Measurements from ENCODE around the gene DHRS1. TPM values are rescaled to one million over a fixed set of nuclear protein-coding genes. Genes with fewer than 3 reads are reported as not detected.
"Not testable (repeated sequence)": the region's sequence is repeated elsewhere in the genome, so short reads cannot be mapped to it uniquely, and the experiment has no call there.

Gene DHRS1
- total RNA-seq, 1 donor from 2014 or later, result 26.5 TPM

- H3K9ac ChIP-seq (ENCODE audit: low read length), result no peak overlapping the region
- peaks cover 11% of the 10 kb centered on the region for H3K4me1 ChIP-seq (ENCODE audit: insufficient read depth, low read length)
- H3K27me3 ChIP-seq (ENCODE audit: insufficient read depth, low read length), result no peaks in the 10 kb centered on the region
- no peak overlapping the region for H3K27ac ChIP-seq (ENCODE audit: low read depth, low read length)
- no peak overlapping the region for H3K4me3 Mint-ChIP-seq (ENCODE audit: unreplicated experiment)
- FAIRE-seq (no peak), DNase-seq (ENCODE audit: low read depth) (no peak)
- no peaks in the 10 kb centered on the region for H3K9me3 Mint-ChIP-seq (ENCODE audit: unreplicated experiment)
- H3K36me3 ChIP-seq (ENCODE audit: insufficient read depth, low read length), result no peaks in the 10 kb centered on the region
- H3K9me3 ChIP-seq (ENCODE audit: insufficient read depth, low read depth, low read length), result no peaks in the 10 kb centered on the region
- peaks cover 22% of the 10 kb centered on the region for H3K4me1 Mint-ChIP-seq (ENCODE audit: low read depth, unreplicated experiment)
- no peak overlapping the region for H3K4me2 ChIP-seq (ENCODE audit: low read length)
- no peak overlapping the region for H3K4me3 ChIP-seq (ENCODE audit: insufficient read depth, low read depth, low read length)
- H3K27ac Mint-ChIP-seq (ENCODE audit: unreplicated experiment), result no peak overlapping the region
- H3K79me2 ChIP-seq (ENCODE audit: insufficient read depth, low read length), result no peaks in the 10 kb centered on the region
- H2AFZ ChIP-seq (ENCODE audit: low read depth, low read length), result no peak overlapping the region
- TF ChIP-seq EZH2 (IDR thresholded peaks at IDR 0.05; ENCODE audit: insufficient read depth, low read length), result no peak
- no peak for TF ChIP-seq CTCF (IDR thresholded peaks at IDR 0.05; ENCODE audit: insufficient read depth, low read depth, low read length)
- peaks cover 20% of the 10 kb centered on the region for H3K36me3 Mint-ChIP-seq (ENCODE audit: low read depth, unreplicated experiment)
- H3K27me3 Mint-ChIP-seq (ENCODE audit: low read depth, unreplicated experiment), result no peaks in the 10 kb centered on the region
- no peaks in the 10 kb centered on the region for H4K20me1 ChIP-seq (ENCODE audit: insufficient read depth, low read length)
Observed at GRCh38 chr14:24249230-24250021, 50.2 kb downstream of the DHRS1 start.

DNA sequence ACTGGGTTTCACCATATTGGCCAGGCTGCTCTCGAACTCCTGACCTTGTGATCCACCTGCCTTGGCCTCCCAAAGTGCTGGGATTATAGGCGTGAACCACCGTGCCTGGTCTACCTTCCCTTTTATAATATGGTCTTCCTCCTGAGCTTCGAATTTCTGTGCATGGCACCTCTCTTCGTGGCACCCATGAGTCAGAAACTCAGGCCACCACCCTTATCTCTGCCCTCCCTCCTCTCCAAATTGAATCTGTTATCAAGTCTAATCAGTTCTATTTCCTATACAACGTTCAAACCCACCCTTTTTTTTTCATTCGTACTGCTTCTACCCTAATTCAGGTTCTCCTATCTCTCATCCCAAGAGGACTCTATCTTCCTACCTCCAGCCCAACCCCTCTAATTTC, 52.2 kb downstream of the DHRS1 start:
- TF ChIP-seq CTCF (IDR thresholded peaks at IDR 0.05; ENCODE audit: insufficient read depth, low read depth, low read length) (no peak), EZH2 (IDR thresholded peaks at IDR 0.05; ENCODE audit: insufficient read depth, low read length) (no peak)
- no peaks in the 10 kb centered on the region for H3K9me3 Mint-ChIP-seq (ENCODE audit: unreplicated experiment)
- Histone ChIP-seq H2AFZ (ENCODE audit: low read depth, low read length) (no peak overlapping the region), H3K4me3 (ENCODE audit: insufficient read depth, low read depth, low read length) (no peak overlapping the region), H3K4me1 (ENCODE audit: insufficient read depth, low read length) (peaks cover 16% of the 10 kb centered on the region), H3K79me2 (ENCODE audit: insufficient read depth, low read length) (no peaks in the 10 kb centered on the region), H3K9ac (ENCODE audit: low read length) (no peak overlapping the region), H3K36me3 (ENCODE audit: insufficient read depth, low read length) (no peaks in the 10 kb centered on the region), H3K9me3 (ENCODE audit: insufficient read depth, low read depth, low read length) (no peaks in the 10 kb centered on the region), H3K27ac (ENCODE audit: low read depth, low read length) (no peak overlapping the region), H4K20me1 (ENCODE audit: insufficient read depth, low read length) (no peaks in the 10 kb centered on the region), H3K4me2 (ENCODE audit: low read length) (no peak overlapping the region), H3K27me3 (ENCODE audit: insufficient read depth, low read length) (no peaks in the 10 kb centered on the region)
- H3K4me3 Mint-ChIP-seq (ENCODE audit: unreplicated experiment), result no peak overlapping the region
- H3K36me3 Mint-ChIP-seq (ENCODE audit: low read depth, unreplicated experiment), result peaks cover 12% of the 10 kb centered on the region
- H3K27me3 Mint-ChIP-seq (ENCODE audit: low read depth, unreplicated experiment), result no peaks in the 10 kb centered on the region
- H3K27ac Mint-ChIP-seq (ENCODE audit: unreplicated experiment), result peak overlapping the region; percentile 89
- FAIRE-seq, result no peak
- peaks cover 22% of the 10 kb centered on the region for H3K4me1 Mint-ChIP-seq (ENCODE audit: low read depth, unreplicated experiment)
- DNase-seq (ENCODE audit: low read depth), result no peak

DNA sequence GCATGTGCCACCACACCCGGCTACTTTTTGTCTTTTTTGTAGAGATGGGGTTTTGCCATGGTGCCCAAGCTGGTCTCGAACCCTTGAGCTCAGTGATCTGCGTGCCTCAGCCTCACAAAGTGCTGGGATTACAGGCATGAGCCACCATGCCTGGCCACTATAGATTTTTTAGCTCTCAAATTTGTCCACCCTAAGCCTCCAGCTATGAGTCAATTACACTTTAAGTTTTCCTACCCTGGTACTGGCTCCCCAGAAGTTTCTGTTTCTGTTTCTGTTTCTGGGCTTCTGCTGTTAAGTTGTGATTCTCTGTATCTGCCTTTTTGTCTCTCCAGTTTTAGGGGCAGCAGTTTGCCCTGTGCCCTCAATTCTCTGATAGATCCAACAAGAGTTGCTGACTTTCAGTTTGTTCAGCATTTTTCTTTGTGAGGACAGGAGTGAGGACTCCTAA, 52.8 kb downstream of the DHRS1 start:
- H4K20me1 ChIP-seq (ENCODE audit: insufficient read depth, low read length), result peaks cover 2% of the 10 kb centered on the region
- no peak overlapping the region for H2AFZ ChIP-seq (ENCODE audit: low read depth, low read length)
- peaks cover 20% of the 10 kb centered on the region for H3K4me1 Mint-ChIP-seq (ENCODE audit: low read depth, unreplicated experiment)
- H3K4me2 ChIP-seq (ENCODE audit: low read length), result no peak overlapping the region
- no peak overlapping the region for H3K27ac Mint-ChIP-seq (ENCODE audit: unreplicated experiment)
- TF ChIP-seq CTCF (IDR thresholded peaks at IDR 0.05; ENCODE audit: insufficient read depth, low read depth, low read length) (no peak), EZH2 (IDR thresholded peaks at IDR 0.05; ENCODE audit: insufficient read depth, low read length) (no peak)
- H3K9me3 ChIP-seq (ENCODE audit: insufficient read depth, low read depth, low read length), result no peaks in the 10 kb centered on the region
- no peaks in the 10 kb centered on the region for H3K27me3 Mint-ChIP-seq (ENCODE audit: low read depth, unreplicated experiment)
- H3K27ac ChIP-seq (ENCODE audit: low read depth, low read length), result no peak overlapping the region
- H3K79me2 ChIP-seq (ENCODE audit: insufficient read depth, low read length), result peaks cover 3% of the 10 kb centered on the region
- peaks cover 10% of the 10 kb centered on the region for H3K4me1 ChIP-seq (ENCODE audit: insufficient read depth, low read length)
- H3K36me3 Mint-ChIP-seq (ENCODE audit: low read depth, unreplicated experiment), result peaks cover 12% of the 10 kb centered on the region
- no peaks in the 10 kb centered on the region for H3K9me3 Mint-ChIP-seq (ENCODE audit: unreplicated experiment)
- no peak for FAIRE-seq
- no peaks in the 10 kb centered on the region for H3K27me3 ChIP-seq (ENCODE audit: insufficient read depth, low read length)
- H3K36me3 ChIP-seq (ENCODE audit: insufficient read depth, low read length), result no peaks in the 10 kb centered on the region
- no peak for DNase-seq (ENCODE audit: low read depth)
- H3K4me3 ChIP-seq (ENCODE audit: insufficient read depth, low read depth, low read length), result no peak overlapping the region
- H3K9ac ChIP-seq (ENCODE audit: low read length), result no peak overlapping the region
- H3K4me3 Mint-ChIP-seq (ENCODE audit: unreplicated experiment), result peak overlapping the region; percentile 47

DNA sequence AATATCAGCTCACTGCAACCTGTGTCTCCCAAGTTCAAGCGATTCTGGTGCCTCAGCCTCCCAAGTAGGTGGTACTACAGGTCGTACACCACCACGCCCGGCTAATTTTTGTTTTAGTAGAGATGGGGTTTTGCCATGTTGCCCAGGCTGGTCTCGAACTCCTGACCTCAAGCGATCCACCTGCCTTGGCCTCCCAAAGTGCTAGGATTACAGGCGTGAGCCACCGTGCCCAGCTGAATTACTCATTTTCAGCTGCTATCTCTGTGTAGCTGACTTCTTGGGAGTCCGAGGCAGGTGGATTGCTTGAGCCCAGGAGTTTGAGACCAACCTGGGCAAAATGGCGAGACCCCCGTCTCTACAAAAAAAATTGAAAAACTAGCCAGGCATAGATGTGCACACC, 54.2 kb downstream of the DHRS1 start:
- not testable (repeated sequence) for H3K27ac Mint-ChIP-seq (ENCODE audit: unreplicated experiment); DNase-seq (ENCODE audit: low read depth); H3K27me3 ChIP-seq (ENCODE audit: insufficient read depth, low read length); FAIRE-seq; H3K27me3 Mint-ChIP-seq (ENCODE audit: low read depth, unreplicated experiment); H3K9ac ChIP-seq (ENCODE audit: low read length); H3K4me3 ChIP-seq (ENCODE audit: insufficient read depth, low read depth, low read length); H3K36me3 ChIP-seq (ENCODE audit: insufficient read depth, low read length); H3K4me2 ChIP-seq (ENCODE audit: low read length); H3K9me3 Mint-ChIP-seq (ENCODE audit: unreplicated experiment); H3K27ac ChIP-seq (ENCODE audit: low read depth, low read length); H3K9me3 ChIP-seq (ENCODE audit: insufficient read depth, low read depth, low read length); H2AFZ ChIP-seq (ENCODE audit: low read depth, low read length)
- peaks cover 14% of the 10 kb centered on the region for H4K20me1 ChIP-seq (ENCODE audit: insufficient read depth, low read length)
- H3K4me1 ChIP-seq (ENCODE audit: insufficient read depth, low read length), result peaks cover 18% of the 10 kb centered on the region
- H3K4me1 Mint-ChIP-seq (ENCODE audit: low read depth, unreplicated experiment), result peaks cover 17% of the 10 kb centered on the region
- peak overlapping the region; percentile 20 for H3K4me3 Mint-ChIP-seq (ENCODE audit: unreplicated experiment)
- H3K36me3 Mint-ChIP-seq (ENCODE audit: low read depth, unreplicated experiment), result peaks cover 16% of the 10 kb centered on the region
- H3K79me2 ChIP-seq (ENCODE audit: insufficient read depth, low read length), result peaks cover 17% of the 10 kb centered on the region

All from astrocyte (in vitro differentiated cells and primary cell).